NCI-H345 treated with DMSO at 0.1 percent for 48 hours (cell line): ENCODE results near the gene HOXD1.

Experiments
- DNase-seq: peaks from one replicate; lab custom pipeline; 2025; ENCODE audit not compliant: unreplicated experiment; lab: John Stamatoyannopoulos, UW

The HOXD1 gene

DNA sequence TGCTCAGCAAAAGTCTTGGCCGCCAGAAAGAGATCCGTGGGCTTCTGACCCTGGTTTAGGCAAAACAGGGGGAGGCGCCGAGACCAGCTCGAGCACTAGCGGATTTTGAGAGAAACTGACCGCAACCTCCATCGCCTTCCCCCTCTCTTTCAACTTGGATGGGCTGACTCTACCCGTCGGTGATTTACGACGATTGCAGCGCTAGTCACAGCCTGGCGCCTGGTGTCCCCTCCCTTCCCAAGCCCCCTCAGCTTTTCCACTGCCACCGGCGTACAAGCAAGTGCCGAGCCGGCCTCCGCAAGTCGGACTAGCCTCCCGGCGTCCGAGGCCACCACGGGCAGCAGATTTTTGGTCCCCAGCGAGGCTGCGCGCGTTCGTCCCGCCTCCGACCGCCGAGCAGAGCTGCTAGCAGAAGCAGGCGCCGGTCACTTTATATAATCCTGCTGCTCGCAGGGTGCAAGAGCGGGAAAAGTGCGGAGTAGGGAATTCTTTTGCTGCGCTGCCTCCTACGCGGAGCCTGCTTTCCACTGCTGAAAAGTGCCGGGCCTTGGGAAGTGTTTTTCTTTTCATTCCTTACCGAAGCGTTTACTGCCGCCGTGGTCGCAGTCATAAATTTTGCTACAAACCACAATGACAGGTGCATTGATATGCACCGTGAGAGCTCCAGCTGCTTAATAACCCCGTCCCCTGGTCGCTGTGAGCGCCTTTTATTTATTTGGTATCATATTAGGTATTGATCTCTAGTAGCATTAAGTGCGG is 23.7 kb upstream of the HOXD1 start:
- no peak for DNase-seq

DNA sequence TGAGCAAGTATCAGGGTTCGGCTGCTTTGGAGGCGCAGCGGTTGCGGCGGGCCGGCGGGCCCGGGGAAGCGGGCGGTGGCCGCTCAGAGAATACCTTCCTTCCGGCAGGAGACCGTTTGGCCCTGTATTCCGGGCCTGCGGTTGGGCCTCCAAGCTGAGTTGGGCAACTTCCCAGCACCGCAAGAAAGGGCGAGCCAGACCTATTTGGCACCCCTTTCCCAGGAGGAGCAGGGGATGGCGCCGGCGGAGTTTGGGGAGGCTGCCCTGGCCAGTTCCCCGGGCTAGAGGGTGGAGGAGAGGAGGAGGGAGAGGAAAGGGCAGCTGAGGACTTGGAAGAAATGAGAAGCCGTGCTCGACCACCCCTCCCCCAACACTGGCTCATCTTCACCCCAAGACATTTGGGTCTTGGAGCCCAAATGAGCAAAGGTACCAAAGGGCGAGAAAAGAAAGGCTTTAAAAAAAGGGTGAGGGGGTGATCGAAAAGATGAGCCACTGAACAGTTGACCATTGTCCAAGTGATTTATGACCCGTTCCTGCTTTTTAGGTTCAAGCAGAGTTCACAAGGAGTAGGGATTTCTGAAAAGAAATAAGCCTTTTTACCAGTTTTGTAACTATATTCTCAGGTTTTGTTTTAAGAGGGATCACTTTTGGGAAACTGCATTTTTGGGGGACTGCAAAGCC is 23.0 kb upstream of the HOXD1 start:
- no peak for DNase-seq

DNA sequence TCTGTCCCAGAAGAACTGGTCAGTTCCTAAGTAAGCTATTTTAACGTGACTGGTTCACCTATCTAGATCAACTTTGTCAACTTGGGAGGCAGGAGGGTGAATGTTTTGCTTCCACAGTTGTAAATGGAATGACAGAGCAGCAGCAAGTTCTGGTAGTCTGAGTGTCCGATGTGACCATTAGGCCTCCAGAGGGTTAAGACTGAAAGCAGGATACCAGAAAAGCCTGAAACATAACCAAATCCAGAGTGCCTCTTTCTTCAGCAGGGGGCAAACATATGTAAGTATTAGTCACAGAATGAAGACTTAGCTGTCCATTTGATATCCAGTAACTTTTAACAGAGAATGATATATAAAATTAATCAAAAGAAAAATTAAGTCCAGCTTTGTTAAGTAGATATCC is 22.2 kb upstream of the HOXD1 start:
- DNase-seq, result no peak

DNA sequence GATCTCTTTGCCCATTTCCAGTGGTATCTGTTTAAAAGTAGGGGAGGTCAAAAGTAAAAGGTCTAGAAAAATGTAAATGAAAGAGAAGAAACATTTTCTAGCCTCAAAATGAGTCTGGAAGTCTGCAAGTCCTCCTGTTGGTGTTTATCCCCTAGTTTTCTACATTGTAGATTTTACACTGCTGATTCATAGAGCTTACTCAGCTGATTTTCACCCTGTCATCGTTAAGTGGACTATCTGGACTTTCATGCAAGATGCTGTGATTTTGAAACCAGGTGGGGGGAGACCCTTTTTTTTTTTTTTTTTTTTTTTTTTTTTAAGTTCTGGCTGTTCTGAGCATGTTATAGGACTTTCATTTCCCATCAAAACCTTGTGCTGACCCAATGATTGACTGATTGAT is 21.1 kb upstream of the HOXD1 start:
- DNase-seq, result no peak

DNA sequence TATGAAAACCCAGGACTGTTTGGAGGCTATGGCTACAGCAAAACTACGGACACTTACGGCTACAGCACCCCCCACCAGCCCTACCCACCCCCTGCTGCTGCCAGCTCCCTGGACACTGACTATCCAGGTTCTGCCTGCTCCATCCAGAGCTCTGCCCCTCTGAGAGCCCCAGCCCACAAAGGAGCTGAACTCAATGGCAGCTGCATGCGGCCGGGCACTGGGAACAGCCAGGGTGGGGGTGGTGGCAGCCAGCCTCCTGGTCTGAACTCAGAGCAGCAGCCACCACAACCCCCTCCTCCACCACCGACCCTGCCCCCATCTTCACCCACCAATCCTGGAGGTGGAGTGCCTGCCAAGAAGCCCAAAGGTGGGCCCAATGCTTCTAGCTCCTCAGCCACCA is 19.3 kb upstream of the HOXD1 start:
- DNase-seq, result no peak

DNA sequence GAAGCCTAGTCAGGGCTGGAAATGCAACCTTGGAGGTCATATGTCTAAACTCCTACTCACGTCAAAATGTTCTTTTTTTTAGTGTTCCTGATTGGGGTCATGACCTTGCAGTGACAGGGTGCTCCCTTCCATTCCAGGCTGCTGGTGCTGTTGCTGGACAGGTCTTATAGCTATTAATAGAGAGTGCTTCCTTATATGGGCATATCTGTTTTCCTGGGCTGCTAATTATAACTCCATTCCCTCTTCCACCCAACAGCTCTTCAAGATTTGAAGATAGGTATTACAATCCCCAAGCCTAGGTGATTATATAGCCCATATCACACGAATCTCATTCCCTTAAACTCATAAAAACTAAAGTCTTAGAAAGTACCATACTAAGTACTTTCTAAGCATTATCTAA is 18.8 kb upstream of the HOXD1 start:
- DNase-seq, result no peak

DNA sequence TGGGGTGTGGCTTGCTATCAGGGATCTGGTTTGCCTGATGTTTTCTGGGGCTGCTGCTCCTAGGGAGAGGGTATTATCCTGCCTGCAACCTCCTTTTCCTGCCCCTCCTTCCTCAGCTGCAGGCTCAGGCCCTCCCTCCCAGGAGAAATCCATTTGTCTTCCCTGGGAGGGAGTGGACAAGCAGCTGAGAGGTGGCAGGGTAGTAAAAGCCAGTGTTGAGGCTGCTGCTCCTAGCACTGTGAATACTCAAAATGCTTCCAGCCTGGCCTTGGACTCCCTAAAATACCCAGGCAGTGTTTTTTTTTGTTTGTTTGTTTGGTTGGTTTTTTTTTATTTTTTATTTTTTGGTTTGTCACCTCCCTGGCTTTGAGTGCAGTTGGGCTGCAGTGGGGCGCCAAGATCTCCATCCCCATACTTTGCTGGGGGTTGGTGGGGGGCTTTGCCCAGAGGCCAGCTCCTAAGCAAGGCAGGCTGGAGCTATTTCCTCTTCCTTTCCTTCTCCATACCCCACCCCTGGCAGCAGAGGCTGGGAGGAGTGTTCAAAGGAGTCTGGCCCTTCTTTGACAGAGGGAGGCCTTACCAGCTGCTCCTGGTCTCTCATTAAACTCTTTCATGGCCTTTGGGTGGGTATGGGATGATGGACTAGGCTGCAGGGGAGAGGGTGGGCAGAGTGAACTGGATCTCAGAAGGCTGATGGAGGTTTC is 17.7 kb upstream of the HOXD1 start:
- DNase-seq, result no peak

DNA sequence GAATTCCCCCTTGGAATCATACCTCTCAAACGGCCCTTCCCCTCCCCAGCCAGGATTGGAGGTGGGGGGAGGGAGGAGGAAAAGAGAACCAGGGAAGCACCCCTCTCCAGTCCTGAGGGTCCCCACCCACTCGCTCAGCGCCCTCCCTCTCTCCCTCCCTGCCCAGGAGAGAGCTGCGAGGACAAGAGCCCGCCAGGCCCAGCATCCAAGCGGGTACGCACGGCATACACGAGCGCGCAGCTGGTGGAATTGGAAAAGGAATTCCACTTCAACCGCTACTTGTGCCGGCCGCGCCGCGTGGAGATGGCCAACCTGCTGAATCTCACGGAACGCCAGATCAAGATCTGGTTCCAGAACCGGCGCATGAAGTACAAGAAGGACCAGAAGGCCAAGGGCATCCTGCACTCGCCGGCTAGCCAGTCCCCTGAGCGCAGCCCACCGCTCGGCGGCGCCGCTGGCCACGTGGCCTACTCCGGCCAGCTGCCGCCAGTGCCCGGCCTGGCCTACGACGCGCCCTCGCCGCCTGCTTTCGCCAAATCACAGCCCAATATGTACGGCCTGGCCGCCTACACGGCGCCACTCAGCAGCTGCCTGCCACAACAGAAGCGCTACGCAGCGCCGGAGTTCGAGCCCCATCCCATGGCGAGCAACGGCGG is 17.0 kb upstream of the HOXD1 start:
- DNase-seq, result no peak

DNA sequence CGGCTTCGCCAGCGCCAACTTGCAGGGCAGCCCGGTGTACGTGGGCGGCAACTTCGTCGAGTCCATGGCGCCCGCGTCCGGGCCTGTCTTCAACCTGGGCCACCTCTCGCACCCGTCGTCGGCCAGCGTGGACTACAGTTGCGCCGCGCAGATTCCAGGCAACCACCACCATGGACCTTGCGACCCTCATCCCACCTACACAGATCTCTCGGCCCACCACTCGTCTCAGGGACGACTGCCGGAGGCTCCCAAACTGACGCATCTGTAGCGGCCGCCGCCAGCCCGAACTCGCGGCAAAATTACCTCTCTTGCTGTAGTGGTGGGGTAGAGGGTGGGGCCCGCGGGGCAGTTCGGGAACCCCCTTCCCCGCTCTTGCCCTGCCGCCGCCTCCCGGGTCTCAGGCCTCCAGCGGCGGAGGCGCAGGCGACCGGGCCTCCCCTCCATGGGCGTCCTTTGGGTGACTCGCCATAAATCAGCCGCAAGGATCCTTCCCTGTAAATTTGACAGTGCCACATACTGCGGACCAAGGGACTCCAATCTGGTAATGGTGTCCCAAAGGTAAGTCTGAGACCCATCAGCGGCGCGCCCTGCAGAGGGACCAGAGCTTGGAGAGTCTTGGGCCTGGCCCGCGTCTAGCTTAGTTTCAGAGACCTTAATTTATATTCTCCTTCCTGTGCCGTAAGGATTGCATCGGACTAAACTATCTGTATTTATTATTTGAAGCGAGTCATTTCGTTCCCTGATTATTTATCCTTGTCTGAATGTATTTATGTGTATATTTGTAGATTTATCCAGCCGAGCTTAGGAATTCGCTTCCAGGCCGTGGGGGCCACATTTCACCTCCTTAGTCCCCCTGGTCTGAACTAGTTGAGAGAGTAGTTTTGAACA is 16.2 kb upstream of the HOXD1 start:
- no peak for DNase-seq

DNA sequence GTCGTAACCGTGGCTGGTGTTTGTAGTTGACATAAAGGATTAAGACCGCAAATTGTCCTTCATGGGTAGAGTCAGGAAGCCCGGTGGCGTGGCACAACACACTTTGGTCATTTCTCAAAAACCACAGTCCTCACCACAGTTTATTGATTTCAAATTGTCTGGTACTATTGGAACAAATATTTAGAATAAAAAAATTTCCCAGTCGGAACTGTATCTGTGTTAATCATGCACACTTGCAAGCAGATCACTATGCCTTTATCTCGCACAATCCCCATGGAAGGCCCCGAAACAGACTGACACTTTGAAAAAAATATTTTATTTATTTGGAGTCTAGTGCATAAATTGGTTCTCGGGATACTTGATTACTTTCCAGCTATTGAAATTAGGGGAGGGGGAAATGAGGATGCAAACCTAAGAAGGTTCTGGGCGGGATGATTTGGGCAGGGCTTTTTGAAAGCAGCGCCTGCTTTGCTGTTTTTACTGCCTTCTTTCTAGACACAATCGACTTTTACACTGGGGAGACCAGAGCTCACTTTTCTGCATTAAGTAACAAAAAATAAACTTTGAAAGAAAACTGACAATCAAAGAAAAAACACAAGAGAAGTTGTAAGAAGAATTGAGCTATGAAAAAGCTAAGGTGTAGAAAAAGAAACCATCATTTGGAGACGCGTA is 15.4 kb upstream of the HOXD1 start:
- DNase-seq, result no peak

DNA sequence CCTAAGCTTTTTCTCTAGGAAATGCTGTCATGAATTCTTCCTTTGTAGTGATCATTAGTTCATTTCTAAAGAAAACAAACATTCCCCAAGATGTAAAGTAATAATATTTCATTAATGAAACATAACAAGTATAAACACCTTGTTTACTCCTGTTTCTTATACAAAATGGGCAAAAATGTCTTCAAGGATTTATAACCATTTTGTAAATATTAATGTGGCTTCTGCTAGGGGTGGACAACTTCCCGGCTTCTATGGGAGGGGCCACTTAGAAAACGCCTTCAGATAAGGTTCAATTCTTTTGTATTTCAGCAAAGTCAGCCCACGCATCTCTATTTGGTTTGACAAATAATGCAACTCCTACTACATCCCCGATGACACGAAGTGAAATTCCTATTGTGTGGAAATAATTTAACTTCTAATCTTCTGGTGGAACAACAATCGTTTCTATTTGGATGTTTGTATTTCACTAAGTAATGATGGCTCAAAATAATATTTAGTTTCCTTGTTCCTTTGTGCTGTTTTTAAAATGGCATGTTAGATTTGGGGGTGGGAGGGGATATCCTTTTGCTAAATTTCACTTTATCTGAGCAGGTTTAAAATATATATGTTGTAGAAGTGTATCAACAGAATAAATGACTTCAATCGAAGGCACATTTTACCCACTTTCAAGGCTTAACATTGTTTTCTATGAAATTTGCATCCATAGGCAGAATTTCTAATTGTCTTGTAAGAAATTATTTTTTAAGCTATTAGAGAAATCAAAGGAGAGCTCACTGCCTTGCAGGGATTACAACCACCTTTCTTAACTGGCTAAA is 14.7 kb upstream of the HOXD1 start:
- no peak for DNase-seq

DNA sequence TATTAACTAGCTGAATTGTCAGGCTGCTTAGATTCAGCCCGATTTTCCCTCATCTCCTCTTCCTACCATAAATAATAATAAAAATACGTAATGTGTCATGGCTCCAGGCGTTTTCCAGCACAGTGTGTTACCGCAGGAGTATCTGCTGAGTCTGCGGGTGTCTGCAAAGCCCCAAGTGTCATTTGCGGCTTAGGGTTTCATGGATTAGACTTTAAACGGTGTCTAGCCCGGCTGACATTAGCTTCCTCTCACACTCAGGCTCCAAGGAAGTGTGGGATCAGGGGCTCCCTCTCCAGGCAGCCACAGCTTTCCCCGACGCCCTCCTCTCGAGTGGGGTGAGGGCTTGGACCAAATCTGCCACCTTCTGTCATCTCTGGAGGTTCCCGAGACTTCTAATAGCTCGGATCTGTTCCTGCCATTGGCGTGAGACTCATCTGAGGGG is 14.1 kb upstream of the HOXD1 start:
- no peak for DNase-seq

DNA sequence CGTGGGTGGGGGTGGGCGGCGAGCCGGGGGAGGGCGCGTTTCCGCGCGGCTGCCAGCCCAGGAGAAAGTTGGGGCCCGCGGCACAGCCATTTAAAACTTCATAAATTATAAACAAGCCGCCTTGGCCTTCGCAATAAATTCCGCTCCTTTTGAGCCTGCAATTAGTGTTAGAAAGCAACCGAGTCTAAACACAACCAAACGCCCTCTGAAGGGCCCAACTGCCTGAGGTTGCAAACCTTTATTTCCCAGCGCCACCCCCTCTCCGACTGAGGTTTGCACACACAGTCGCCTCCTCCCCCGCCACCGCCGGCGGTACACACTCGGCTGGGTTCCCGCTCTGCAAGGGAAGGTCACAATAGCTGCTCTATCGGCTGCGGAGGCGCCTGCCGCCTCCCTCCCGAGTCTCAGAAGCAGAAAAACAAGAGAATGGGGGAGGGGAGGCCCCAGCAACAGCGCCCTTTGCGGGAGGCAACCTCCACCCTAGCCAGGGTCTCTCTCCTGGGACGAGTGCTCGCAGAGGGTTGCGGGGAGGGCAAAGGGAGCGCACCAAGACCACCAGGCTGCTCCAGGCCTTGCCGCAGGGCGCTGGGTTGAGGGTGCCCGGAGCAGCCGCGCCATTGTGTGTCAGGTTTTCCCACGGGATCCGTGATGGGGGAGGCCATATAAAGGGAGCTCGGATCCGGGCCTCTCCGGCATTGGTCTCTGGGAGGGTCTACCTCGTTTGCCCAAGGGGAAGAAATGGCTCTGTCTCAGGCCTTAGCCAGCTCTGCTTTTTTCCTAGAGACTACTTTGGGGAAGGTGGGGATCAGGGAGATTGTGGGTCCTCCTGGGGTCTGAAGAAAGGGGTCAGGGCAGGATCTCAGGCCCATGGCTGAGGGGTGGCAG is 13.4 kb upstream of the HOXD1 start:
- DNase-seq, result no peak

DNA sequence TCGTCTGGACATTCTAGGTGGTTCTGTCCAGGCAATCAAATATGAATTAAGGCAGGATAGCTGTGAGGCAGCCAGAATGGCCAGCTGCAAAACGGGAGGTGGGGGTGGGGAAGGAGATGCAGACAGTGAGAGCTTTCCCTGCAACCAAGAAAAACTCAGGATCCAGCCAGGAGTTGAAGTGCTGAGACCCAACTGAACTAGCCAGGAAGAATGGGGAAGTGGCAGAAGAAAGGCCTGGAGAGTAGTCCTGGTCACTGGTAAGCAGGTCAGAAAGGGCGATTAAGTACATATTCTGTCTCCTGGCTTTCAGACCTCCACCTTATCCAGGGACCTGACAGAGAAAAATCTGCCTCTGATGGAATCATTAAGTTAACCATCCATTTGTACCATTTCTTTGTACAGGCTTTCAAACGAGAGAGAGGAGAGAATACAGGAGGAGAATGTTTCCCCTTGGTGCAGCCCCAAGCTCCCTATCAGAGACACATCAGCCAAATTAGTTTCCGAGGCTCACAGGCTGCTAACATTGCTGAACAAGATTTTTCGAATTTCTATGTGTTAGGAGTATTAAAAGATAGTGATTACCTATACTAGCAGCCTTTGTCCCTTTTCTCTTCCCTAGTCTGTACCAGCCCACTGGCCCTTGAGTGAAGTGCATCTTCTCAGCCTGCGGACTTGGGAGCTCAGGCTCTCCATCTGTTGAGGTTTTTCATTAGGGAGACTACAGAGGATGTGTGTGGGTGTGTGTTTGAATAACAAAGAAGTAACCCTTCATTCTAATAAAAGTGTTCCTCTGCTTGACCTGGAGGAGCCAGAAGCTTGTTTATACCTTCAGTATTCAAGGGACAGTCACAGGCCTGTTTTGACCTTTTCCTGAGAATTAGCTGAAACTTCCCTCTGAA is 12.5 kb upstream of the HOXD1 start:
- no peak for DNase-seq

DNA sequence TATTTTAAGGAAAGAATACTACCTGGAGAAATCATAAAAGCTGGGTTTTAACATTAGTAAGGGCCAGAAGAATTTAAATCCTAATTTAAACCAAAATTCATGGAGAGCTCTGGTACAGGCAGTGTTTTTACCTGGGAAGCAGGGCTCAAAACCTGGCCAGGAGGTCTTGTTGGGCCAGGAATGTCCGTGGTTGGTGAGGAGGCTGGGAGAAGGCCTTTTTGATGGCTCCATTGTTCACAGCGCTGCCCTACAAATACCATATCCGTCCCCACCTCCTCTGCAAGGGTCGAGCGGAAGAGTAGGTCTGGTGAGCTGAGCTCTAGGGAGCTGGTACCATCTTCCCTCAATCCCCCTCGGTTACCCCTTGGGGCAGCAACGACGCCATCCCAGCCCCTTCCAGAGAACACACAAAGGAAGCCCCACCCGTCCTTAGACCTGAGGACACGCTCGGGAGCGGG is 10.9 kb upstream of the HOXD1 start:
- peak; percentile 75 for DNase-seq

DNA sequence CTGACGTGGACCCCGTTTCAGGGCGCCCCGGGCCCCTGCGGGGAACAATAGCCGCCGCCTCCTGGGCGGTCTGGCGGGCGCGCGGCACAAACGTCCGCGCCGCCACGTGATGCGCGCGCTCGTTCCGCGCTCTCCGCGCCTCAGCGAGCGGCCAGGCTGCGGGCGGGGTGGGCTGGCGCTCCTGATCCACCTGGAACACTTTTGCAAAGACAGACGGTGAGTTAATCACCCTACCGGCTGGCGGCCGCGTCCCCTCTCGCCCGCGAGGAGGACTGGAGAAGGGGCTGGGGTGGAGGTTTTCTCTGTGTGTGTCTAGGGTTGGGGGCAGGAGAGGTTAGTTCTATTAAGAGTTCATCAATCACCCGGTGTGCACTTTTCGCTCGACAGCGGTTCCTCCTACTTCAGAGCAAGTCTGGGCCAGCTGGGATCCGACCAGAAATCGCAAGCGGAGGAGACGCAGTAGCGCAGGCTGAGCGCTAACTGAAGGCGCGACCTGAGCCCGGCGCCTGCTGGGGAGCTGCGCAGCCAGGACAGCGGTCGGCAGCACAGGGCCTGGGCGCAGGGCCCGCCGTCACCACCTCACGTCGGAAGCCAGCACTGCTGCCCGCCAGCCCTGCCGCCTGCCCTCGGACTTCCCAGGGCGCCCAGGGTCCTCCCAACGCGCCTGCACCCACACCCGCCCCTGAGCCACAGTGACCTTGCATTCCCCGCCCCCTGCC is 10.3 kb upstream of the HOXD1 start:
- DNase-seq, result peak; percentile 75
